Inflammatory macrophage treated with lipopolysaccharide for 4 hours (primary cell): ENCODE data around the gene RASA2.
A peak's percentile ranks its signal among the peaks of the same experiment; 100 is the strongest.
"Not testable (repeated sequence)": the region's sequence is repeated elsewhere in the genome, so short reads cannot be mapped to it uniquely, and the experiment has no call there.

ENCODE experiments used
- DNase-seq: peaks from one replicate; pipeline ENCODE4 v3.0.0-alpha.2; 2020

Gene RASA2

GRCh38 chr3:141603473-141604035 lies 116.7 kb downstream of the RASA2 start:
- DNase-seq: no peak

DNA sequence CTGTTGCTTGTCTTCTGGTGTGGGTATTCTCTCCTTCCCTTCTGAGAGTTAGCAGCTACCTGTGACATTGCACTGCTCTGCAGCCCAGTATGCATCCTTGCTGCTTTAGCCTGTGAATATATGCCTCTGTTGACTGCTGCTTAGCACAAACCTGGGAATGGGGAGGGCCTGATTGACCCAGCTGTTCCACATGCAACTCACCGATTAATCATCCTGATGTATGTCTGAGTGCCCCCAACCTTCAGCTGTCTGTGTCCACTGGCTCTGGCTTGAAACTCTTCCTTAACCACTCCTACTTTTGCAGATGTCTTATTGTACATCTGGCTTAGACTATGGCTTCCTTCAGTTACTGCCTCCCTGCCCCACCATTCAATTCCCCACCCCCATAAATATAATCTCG lies 119.1 kb downstream of the RASA2 start:
- no peak for DNase-seq

GRCh38 chr3:141608438-141608837 lies 121.6 kb downstream of the RASA2 start:
- no peak for DNase-seq

- no peak for DNase-seq
Observed at GRCh38 chr3:141610939-141611338, 124.1 kb downstream of the RASA2 start.

DNA sequence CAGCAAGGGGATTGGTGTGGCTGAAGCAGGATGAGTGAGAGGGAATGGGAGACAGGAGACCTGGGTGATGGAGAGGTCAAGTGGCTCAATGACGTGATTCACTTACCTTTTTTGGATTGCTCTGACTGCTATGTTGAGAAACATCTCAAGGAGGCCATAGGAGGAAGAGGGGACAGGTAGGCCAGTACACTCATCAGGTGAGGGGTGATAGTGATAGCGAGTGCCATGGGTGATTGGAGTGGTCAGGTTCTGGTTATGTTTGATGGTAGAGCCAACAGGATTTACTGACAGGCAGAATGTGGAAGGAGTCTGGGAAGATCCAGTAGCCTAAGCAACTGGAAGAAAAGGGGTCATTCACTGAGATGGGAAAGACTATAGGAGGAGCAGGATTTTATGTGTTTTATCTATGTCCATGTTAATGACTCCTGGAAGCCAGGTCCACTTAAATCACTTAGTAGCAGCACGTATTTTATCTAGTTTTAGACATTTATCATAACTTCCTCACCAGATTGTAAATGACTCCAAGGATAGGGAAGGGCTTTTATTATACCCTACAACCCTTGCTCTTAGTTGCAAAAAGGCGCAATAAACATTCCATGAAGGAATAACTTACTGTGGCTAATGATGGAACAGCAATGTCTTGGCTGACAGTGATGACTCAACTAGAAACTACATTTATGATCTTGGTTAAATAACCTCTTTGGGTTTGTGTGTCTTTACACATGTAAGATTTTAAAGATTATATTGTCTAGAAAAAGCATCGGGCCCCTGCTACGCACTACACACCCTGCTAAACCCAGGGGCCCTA lies 131.5 kb downstream of the RASA2 start:
- DNase-seq: no peak

GRCh38 chr3:141618938-141619337 lies 132.1 kb downstream of the RASA2 start:
- no peak for DNase-seq

GRCh38 chr3:141619450-141619849 lies 132.6 kb downstream of the RASA2 start:
- DNase-seq: no peak

GRCh38 chr3:141623691-141624090 lies 136.9 kb downstream of the RASA2 start:
- no peak for DNase-seq

DNA sequence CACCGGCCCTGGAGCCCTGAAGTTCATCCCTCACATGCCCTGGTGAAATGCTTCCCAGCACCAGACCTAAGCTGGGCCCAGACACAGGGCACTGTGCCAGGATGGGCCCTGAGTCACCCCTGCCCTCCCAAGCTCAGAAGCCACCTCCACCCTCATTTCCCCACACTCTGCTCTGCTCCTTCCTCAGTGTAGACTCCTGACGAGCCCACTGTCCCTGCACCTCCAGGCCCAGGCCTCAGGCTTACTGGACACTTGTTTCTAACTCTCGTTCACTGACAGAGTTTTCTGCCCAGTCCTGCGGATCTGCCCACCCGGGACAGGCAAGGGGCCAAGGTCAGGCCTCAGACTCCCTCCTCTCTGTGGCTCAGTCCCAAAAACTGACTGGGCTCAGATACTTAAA lies 138.7 kb downstream of the RASA2 start:
- DNase-seq: no peak

GRCh38 chr3:141628334-141628733 lies 141.5 kb downstream of the RASA2 start:
- DNase-seq: not testable (repeated sequence)

DNA sequence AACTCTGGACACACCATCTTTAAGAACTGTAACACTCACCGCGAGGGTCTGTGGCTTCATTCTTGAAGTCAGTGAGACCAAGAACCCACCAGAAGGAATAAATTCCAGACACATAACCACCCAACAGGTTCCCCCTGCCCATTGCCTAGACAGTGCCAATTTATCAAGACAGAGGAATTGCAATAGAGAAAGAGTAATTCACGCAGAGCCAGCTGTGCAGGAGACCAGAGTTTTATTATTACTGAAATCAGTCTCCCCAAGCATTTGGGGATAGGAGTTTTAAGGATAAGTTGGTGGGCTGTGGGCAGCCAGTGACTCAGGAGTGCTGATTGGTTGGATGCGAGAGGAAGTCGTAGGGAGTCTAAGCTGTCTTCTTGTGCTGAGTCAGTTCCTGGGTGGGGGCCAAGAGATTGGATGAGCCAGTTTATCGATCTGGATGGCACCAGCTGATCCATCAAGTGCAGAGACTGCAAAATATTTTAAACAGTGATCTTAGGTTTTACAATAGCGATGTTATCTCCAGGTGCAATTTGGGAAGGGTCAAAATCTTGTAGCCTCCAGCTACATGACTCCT lies 142.1 kb downstream of the RASA2 start:
- not testable (repeated sequence) for DNase-seq

DNA sequence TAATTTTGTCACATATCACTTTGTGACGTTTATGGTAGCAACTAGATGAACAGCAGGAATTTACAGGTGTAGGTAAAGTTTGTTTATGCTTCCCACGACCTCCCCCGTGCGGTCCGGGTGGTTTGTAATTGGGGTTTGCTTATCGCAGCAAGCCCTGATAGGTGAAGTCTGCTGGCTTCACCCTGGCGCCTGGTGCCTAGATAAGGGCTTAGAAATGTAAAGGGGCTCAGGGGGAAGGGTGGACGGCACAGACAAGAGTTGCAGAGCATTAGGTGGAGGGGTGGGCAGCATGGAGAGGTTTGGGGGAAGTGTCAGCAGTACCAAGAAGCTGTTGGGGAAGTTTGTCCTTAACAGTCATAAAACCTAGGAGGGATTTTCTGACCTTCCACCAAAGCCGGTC lies 143.1 kb downstream of the RASA2 start:
- DNase-seq: no peak

- no peak for DNase-seq
Observed at GRCh38 chr3:141632779-141633374, 146.1 kb downstream of the RASA2 start.

- DNase-seq: no peak
Observed at GRCh38 chr3:141642215-141642614, 155.4 kb downstream of the RASA2 start.

- no peak for DNase-seq
Observed at GRCh38 chr3:141643391-141643790, 156.6 kb downstream of the RASA2 start.

DNA sequence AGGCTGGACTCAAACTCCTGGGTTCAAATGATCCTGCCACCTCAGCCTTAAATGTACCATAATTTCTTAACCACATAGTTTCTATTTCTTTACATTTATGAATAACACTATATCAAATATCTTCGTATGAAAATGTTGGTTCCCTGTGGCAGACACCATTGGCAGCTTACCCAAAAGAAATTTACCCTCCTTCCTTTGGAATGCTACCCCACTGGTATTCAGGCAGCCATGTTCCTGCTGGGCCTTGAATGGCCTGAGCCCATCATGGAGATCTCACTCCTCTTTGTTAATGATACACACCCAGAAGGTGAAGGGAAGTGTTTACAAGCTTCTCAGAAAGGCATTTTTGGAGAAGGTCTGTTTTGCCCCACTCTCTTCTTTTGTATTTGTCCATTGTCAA lies 157.0 kb downstream of the RASA2 start:
- no peak for DNase-seq

GRCh38 chr3:141644931-141645330 lies 158.1 kb downstream of the RASA2 start:
- DNase-seq: peak; percentile 83

DNA sequence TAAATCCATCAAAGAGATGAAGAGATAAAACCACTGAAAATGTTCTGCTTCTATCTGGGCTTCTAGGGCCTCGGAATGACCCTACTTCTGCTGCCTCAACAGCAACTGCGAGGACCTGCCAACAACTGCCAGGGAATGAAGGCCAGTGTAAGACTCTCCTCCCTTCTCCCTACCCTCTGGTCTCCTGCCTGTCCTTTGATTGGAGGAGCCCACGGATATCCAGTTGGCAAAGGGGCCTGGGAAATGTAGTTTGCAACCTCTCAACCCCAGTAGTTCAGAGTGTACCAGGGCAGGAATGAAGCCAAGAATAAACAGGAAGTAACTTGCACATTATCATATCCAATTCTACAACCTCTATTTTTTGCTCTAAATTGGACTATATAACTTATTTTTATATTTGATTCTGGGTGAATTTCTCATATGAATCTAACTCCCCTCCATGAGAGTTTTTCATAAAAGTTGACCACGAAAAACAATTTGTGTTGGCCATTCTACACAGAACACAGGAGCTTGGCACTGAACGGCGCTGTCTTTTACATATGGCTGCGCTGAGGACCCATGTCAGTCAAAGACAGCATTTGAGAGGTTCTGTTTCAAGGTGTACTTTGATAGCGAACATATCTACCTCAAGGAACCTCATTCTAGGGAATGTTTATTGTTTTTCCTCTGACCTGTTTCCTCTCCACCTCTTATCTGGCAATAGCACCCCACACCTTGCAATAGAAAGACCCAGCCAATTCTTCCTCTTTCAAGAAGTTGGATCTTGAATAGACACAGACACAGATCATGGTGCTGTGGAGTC lies 160.1 kb downstream of the RASA2 start:
- DNase-seq: peak; percentile 76

DNA sequence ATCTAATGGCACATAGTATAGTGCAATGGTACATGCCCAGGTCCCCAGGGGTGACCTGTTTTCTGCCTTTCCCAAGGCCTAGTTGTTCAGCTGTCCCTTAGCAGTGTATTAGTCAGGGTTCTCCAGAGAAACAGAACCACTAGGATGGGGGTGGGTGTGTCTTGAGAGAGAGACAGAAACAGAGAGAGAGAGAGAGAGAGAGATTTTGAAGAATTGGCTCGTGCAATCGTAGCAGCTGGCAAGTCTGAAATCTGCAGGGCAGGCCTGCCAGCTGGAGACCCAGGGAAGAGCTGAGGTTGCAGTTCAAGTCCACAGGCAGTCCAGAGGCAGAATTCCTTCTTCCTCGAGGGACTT lies 160.7 kb downstream of the RASA2 start:
- DNase-seq: no peak

GRCh38 chr3:141648055-141648910 lies 161.5 kb downstream of the RASA2 start:
- DNase-seq: no peak

DNA sequence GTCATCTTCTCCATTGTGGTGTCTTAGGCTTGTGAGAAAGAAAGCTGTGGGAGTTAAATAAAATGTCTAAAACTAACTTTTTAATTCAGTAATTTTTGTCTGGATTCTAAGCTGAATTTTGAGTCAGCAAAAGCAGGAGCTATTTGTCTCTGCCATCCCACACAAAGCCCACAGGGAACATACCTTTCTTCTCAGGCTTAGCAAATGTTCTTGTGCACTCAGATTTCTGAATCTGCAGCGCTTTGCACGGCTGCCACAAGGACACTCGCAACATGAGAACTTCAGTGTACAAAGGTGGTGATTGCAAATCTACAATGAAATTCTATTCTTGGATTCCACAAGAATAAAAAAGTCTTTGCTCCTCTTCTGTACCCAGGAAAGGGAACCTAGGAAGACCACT lies 163.0 kb downstream of the RASA2 start:
- no peak for DNase-seq

DNA sequence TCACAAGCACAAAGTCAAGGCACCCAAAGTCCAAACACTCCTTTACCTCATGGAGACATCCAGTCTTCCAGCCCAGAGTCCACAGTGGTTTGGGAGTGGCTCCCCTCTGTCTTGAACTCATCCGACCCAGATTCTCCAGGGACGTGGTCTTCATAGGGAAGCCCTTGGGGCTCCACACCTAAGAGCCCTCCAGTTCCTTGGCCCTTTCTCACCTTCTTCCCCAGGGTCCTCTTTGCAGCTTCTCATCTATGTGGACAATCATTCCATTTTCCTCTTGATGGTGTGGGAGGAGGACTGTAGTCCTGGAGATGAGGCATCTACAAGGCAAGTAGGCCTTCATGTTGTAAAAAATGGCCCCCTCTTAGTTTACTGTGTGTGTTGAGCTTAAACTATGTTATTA lies 164.0 kb downstream of the RASA2 start:
- DNase-seq: no peak
